SK-N-MC (cell line): ENCODE data around the gene IFT57.

Experiments used
- EZH2 ChIP-seq: fragments of 200-600 bp; sonication (generic); IDR thresholded peaks from one replicate; pipeline ENCODE4 v1.6.1; 2017; ENCODE audit warnings: antibody characterized with exemption
- FOXP2 ChIP-seq: optimal IDR thresholded peaks from 2 replicates; pipeline ENCODE3; 2011; ENCODE audit warnings: mild to moderate bottlenecking, moderate library complexity; ENCODE audit not compliant: insufficient read depth; ENCODE audit errors: extremely low read length, control extremely low read depth
- POLR2AphosphoS5 ChIP-seq: IDR thresholded peaks from 2 replicates; pipeline ENCODE4 v1.6.1; 2012; ENCODE audit warnings: mild to moderate bottlenecking, low read depth, low read length, borderline replicate concordance

DNA sequence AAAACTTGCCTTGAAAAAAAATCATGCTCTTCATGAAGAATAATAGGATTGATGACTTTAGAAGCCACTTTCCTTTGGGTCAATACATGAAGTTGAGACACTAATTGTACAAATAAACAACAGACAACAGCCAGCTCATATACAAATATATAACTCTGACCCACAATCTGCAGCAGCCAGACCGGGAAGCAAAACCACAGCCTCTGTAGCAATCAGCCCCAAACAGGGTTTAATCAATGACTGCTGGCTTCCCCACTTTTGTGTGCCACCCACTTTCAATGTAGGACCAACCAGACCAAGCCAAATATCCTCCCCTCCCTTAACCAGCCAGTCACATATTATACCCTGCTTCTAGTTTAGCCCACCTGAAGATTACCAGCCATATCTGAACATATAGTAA lies 39.0 kb downstream of the IFT57 start:
- TF ChIP-seq POLR2AphosphoS5, result no peak
- TF ChIP-seq EZH2, result no peak
- no peak for TF ChIP-seq FOXP2
